Right lobe of liver (tissue), 6 donors: ENCODE results near the gene CPNE4. TPM values are rescaled to one million over a fixed set of nuclear protein-coding genes. Genes with fewer than 3 reads are reported as not detected.
"Not testable (repeated sequence)": the region's sequence is repeated elsewhere in the genome, so short reads cannot be mapped to it uniquely, and the experiment has no call there.

Source experiments
- ATAC-seq, 4 donors: fragments of 200-7000 bp; cut with Tn5 transposase; one replicate each; pipeline ENCODE4 v1.9.1; 2020; ENCODE audit warnings: mild to moderate bottlenecking in 4 of 4, moderate library complexity in 4 of 4
- DNase-seq, 3 donors: peaks; one replicate each; pipeline ENCODE4 v3.0.0-alpha.2; 2020
- H3K27ac ChIP-seq, 3 donors: fragments of 200-600 bp; one replicate each; pipeline ENCODE4 v1.8.0; 2022
- H3K27me3 ChIP-seq, 2 donors: fragments of 200-600 bp; one replicate each; pipeline ENCODE4 v1.8.0; 2022
- H3K36me3 ChIP-seq, 4 donors: fragments of 200-600 bp; sonication (generic) in 1 of 4; one replicate each; pipeline versions ENCODE4 v1.5.1 to v1.8.0; 2017 to 2022; ENCODE audit warnings: control low read depth in 1 of 4
- H3K4me1 ChIP-seq, 4 donors: fragments of 200-600 bp; sonication (generic) in 1 of 4; one replicate each; pipeline versions ENCODE4 v1.5.1 to v1.8.0; 2017 to 2022; ENCODE audit warnings: control low read depth in 1 of 4
- H3K4me3 ChIP-seq, 3 donors: fragments of 200-600 bp; one replicate each; pipeline ENCODE4 v1.8.0; 2022
- H3K9me3 ChIP-seq, 4 donors: fragments of 200-600 bp; sonication (generic) in 1 of 4; one replicate each; pipeline versions ENCODE4 v1.5.1 to v1.8.0; 2017 to 2022; ENCODE audit warnings: control low read depth in 1 of 4
- POLR2A ChIP-seq: fragments of 450-650 bp; IDR thresholded peaks from one replicate; pipeline ENCODE4 v1.6.1; 2017; ENCODE audit warnings: antibody characterized with exemption, mild to moderate bottlenecking
- WGBS: methylation state at CpG from one replicate; pipeline ENCODE4 v1.1.6; 2018; ENCODE audit warnings: low coverage, low lambda C conversion rate; ENCODE audit not compliant: insufficient coverage; ENCODE audit errors: missing lambda C conversion rate; 5-methylcytosine and 5-hydroxymethylcytosine counted together
- intact Hi-C, 2 donors: fragments of 100-400 bp; cut with DNase I; formaldehyde crosslinking; loops; one replicate each; pipeline versions ENCODE4 v1.11.2 to v1.14.1; 2022
- total RNA-seq, 6 experiments: library from RNA; depleted of rRNA in 2 of 6; stranded (reverse); fragments of >200 nt in 2 of 6; fragmentation: NEBNext Ultra II Directional in 3 of 6; extraction: Animal tissue kit (Norgen Biotek cat#: 25700) in 3 of 6; gene quantifications; one replicate each; pipeline versions ENCODE4 v1.1.0 to v1.2.4, GENCODE V29; 2016 to 2023
- TF ChIP-seq, protein P1 (sequence below), 4 donors: fragments of 200-600 bp in 3 of 4; fragments of 450-650 bp in 1 of 4; IDR thresholded peaks; one replicate each; pipeline versions ENCODE4 v1.5.1 to v1.8.0; 2016 to 2022; ENCODE audit warnings: antibody characterized with exemption in 4 of 4, mild to moderate bottlenecking in 2 of 4
- donor health status: DM: no; HTN: yes; CAD: no.
- donor health status: DM: no; HTN: no; CAD: no.
- donor health status: DM: no; HTN: no; CAD: no.
- donor health status: DM: no; HTN: yes; CAD: no.
- donor health status: DM: no; HTN: yes; CAD: no.

The CPNE4 gene
- total RNA-seq, 6 experiments from 2014 or later, result not detected

DNA sequence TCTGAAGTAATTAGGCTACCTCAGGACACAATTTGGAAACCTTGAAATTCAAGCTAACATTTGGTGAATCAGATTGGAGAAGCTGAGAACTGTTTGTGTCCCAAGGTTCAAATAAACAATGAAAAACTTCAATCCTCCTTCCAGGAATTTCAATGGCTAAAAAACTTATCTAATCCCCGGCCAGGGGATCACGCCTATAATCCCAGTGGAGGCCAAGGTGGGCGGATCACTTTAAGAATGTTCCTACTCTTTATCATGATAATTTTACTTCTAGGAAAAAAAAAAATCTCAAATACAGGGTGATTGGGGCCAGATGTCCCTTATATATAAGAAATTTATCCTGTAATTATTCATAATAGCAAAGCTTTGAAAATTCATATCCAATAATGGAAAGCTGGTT, 139.0 kb downstream of the CPNE4 start:
- no peak for DNase-seq

DNA sequence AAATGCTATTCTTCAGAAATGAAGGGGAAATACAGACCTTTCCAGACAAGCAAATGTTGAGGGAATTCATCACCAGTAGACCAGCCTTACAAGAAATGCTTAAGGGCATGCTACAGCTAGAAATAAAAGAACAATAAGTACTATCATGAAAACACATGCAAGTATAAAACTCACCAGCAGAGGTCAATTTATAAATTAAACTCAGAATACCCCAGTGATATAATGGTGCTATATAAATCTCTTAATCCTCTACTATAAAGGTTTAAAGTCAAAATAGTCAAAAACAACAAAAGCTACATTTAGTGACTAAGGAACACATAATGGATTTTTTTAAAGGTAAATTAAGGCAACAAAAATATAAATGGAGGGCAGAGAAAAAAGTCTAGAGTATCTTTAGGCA, 142.5 kb downstream of the CPNE4 start:
- Histone ChIP-seq H3K36me3 (no peaks in the 10 kb centered on the region), H3K9me3 (no peaks in the 10 kb centered on the region), H3K27me3 (no peaks in the 10 kb centered on the region), H3K4me3 (no peak overlapping the region), H3K4me1 (no peaks in the 10 kb centered on the region), H3K27ac (no peak overlapping the region)
- DNase-seq, result no peak
- no peak for ATAC-seq
- intact Hi-C loops, result no loop called here
- no peak for TF ChIP-seq POLR2A
- TF ChIP-seq, protein P1, sequence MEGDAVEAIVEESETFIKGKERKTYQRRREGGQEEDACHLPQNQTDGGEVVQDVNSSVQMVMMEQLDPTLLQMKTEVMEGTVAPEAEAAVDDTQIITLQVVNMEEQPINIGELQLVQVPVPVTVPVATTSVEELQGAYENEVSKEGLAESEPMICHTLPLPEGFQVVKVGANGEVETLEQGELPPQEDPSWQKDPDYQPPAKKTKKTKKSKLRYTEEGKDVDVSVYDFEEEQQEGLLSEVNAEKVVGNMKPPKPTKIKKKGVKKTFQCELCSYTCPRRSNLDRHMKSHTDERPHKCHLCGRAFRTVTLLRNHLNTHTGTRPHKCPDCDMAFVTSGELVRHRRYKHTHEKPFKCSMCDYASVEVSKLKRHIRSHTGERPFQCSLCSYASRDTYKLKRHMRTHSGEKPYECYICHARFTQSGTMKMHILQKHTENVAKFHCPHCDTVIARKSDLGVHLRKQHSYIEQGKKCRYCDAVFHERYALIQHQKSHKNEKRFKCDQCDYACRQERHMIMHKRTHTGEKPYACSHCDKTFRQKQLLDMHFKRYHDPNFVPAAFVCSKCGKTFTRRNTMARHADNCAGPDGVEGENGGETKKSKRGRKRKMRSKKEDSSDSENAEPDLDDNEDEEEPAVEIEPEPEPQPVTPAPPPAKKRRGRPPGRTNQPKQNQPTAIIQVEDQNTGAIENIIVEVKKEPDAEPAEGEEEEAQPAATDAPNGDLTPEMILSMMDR (IDR thresholded peaks at IDR 0.05), result no peak

More for the DNA sequence above, 139.0 kb downstream of the CPNE4 start:
- no peak for TF ChIP-seq POLR2A
- TF ChIP-seq, protein P1 (IDR thresholded peaks at IDR 0.05), result no peak
- Histone ChIP-seq H3K4me1 (no peaks in the 10 kb centered on the region), H3K27me3 (no peaks in the 10 kb centered on the region), H3K9me3 (no peaks in the 10 kb centered on the region), H3K27ac (no peak overlapping the region), H3K4me3 (no peak overlapping the region), H3K36me3 (no peaks in the 10 kb centered on the region)
- WGBS, result 72% methylated on average over 3 of the region's 3 CpGs
- ATAC-seq, result no peak
- intact Hi-C loops, result no loop called here

DNA sequence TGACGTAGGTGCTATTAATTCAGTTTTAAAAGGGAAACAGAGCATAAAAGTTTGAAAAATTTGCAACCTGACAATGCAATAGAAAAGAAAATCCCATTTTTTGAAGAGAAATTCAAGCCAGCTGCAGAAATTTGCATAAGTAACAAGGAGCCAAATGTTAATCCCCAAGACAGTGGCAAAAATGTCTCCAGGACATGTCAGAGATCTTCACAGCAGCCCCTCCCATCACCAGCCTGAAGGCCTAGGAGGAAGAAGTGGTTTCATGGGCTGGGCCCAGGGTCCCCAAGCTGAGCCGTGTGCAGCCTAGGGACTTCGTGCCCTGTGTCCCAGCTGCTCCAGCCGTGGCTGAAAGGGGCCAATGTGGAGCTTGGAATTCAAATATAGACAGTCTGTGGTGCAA, 148.9 kb downstream of the CPNE4 start:
- H3K9me3 ChIP-seq, intact Hi-C loops, H3K36me3 ChIP-seq, DNase-seq, ATAC-seq, H3K4me3 ChIP-seq, H3K4me1 ChIP-seq, H3K27ac ChIP-seq, H3K27me3 ChIP-seq: not testable (repeated sequence)
- WGBS, result 46% methylated on average over 3 of the region's 4 CpGs

DNA sequence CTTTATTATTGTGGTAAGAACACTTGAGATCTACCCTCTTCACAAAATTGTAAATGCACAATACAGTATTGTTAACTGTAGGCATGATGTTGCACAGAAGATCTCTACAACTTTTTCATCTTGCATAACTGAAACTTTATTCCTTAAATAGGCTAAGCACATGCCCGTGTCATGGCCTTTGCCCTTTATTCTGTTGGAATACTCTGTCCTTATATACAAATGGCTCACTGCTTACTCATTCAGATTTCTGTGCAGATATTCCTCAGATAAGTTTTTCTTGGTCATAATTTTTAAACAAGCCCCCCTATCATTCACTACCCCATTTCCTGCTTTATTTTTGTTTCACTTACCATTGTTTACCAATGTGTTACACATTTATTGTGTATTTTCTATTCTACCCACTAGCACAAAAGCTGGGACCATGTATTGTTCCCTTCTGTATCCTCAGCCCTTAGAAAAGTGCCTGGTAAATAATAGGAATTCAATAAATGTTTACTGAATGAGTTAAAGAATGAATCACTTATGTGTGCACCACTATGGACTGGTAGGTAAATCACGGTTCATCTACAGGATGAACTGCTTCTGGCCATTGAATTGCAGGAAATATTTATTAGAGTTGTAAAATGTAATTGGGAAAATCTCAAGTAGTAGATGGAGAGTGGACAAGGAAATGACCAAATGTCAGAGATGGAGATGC, 151.0 kb downstream of the CPNE4 start:
- no peaks in the 10 kb centered on the region for H3K4me1 ChIP-seq
- 13% methylated on average over 2 of the region's 2 CpGs for WGBS
- no peak overlapping the region for H3K4me3 ChIP-seq
- ATAC-seq (no peak), DNase-seq (no peak)
- TF ChIP-seq, protein P1 (IDR thresholded peaks at IDR 0.05), result no peak
- TF ChIP-seq POLR2A, result no peak
- no peak overlapping the region for H3K27ac ChIP-seq
- no peaks in the 10 kb centered on the region for H3K27me3 ChIP-seq
- intact Hi-C loops, result no loop called here
- no peaks in the 10 kb centered on the region for H3K36me3 ChIP-seq
- H3K9me3 ChIP-seq, result no peaks in the 10 kb centered on the region

DNA sequence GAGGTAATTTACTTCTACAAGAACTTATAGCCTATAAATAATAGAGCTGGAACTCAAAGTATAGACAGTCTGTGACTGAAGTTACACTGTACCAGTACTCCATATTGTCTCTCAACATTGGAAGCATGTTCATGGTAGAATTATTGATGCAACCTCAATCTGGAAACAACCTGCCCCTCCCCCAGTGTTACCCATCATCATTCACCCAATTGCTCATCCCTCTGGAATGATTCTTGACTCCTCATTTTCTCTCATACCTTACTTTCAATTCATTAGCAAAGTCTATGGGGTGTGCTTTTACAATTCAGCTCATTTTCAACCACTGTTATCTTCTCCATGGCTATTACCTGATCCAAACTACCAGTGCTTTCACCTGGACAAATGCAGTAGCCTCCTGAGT, 151.7 kb downstream of the CPNE4 start:
- intact Hi-C loops, result no loop called here
- no peak for TF ChIP-seq POLR2A
- TF ChIP-seq, protein P1 (IDR thresholded peaks at IDR 0.05), result no peak
- ATAC-seq, result no peak

More for the DNA sequence above, 151.7 kb downstream of the CPNE4 start:
- no peaks in the 10 kb centered on the region for H3K27me3 ChIP-seq
- no peak overlapping the region for H3K4me3 ChIP-seq
- no peaks in the 10 kb centered on the region for H3K9me3 ChIP-seq
- no peaks in the 10 kb centered on the region for H3K4me1 ChIP-seq
- no peak for DNase-seq
- no peaks in the 10 kb centered on the region for H3K36me3 ChIP-seq
- no peak overlapping the region for H3K27ac ChIP-seq
